Ammon's horn (tissue), 1 donor: ENCODE results near the gene RPS6KA3.
"Not testable (repeated sequence)": the region's sequence is repeated elsewhere in the genome, so short reads cannot be mapped to it uniquely, and the experiment has no call there.

ENCODE experiments used
- DNase-seq: peaks from one replicate; pipeline ENCODE4 v3.0.0-alpha.2; 2016; ENCODE audit warnings: low spot score

RPS6KA3 gene

GRCh38 chrX:20218836-20219505 lies 47.7 kb downstream of the RPS6KA3 start:
- no peak for DNase-seq

GRCh38 chrX:20217906-20218305 lies 48.8 kb downstream of the RPS6KA3 start:
- no peak for DNase-seq

DNA sequence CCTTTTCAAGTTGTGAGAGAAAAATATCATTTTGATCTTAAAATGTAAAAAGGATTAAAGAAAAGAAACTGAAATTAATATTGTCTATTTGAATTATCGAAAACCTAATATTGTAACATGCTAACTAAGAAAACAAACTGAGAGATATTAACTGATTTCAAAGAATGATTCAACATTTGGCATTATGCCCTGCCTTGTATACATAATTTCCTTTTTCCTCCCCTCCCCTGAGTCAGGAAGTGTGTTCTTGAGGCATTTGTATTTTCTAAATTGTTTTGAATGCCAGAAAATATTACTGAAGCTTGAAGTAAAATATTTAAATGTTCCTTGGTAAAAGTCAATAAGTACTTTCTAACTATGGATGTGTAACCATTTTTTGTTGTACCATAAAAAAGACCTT lies 49.4 kb downstream of the RPS6KA3 start:
- DNase-seq: peak; percentile 4

DNA sequence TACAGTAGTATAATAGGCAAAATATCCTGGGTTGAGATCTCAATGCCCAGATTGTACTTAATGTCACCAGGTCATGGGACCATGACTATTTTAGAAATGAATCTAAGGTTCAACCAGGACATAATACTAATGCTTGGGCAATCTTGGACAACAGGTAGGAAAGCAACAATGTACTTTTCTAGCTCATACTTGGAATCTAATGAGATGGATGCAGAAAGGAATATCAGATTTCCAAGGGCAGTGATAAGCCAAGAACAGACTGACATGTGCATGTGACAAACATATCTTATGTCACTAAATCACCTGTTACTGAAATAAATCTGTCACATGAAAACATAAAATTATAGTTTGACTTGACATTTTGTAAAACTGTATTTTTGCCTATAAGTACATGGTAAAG lies 51.1 kb downstream of the RPS6KA3 start:
- DNase-seq: no peak

GRCh38 chrX:20212486-20213089 lies 54.1 kb downstream of the RPS6KA3 start:
- no peak for DNase-seq

DNA sequence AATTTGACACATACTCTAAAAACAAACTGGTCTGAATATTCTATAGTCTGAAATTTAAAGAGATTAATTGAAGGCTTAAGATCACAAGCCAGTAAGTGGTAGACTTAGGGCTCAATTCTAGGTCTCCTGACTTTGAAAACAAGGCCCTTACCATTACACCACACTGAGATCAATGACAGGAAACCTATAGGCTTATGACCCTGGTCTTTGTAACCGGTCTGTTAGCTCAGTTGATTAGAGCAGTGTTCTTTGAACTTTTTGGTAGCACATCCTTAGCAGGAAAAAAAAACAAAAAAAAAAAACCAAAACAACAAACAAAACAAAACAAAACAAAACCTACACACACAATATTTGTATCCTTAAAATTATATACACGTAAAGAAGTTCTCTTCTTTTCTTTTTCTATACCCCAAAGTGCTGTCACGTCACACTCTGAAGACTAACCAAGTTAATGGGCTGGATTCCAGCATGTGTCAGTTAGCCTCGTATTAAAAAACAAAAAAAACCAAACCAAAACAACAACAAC lies 55.4 kb downstream of the RPS6KA3 start:
- no peak for DNase-seq

DNA sequence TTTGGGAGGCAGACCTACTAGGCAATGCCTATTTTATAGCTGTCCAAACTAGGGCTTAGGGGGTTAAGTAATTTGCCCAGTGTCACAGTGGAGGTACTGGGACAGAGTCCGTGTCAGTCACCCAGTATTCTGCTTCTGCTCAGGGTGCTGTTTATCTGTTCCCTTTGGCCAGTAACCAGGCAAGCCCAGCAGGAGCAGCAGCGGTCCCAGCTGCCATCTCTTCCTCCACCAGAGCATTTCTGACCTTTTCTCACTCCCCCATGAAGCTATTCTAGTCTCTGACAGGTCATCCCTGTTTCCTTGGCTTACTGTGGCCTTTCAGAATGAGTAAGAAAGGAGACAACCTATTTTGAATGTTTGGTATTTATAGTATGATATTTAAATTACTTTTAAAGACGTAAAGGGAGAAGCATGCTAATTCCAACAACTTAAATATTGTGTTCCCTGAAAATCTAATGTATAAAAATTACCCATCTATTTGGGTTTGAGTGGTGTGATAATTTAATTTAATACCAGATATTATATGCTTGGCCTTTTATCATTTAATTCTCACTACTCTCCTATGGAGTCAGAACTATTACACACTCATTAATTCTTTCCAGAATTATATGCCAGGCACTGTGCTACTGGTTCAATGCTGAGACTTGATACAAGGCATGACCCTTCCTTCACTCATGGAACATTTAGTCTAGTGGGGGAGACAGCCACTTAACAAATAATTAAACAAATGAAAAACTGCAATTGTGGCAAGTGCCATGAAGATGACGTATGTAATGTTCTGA lies 60.6 kb downstream of the RPS6KA3 start:
- DNase-seq: no peak

- no peak for DNase-seq
Measured at GRCh38 chrX:20204351-20204750, 62.4 kb downstream of the RPS6KA3 start.

- DNase-seq: no peak
Measured at GRCh38 chrX:20197641-20198210, 69.0 kb downstream of the RPS6KA3 start.

- no peak for DNase-seq
Measured at GRCh38 chrX:20189171-20189570, 77.5 kb downstream of the RPS6KA3 start.

DNA sequence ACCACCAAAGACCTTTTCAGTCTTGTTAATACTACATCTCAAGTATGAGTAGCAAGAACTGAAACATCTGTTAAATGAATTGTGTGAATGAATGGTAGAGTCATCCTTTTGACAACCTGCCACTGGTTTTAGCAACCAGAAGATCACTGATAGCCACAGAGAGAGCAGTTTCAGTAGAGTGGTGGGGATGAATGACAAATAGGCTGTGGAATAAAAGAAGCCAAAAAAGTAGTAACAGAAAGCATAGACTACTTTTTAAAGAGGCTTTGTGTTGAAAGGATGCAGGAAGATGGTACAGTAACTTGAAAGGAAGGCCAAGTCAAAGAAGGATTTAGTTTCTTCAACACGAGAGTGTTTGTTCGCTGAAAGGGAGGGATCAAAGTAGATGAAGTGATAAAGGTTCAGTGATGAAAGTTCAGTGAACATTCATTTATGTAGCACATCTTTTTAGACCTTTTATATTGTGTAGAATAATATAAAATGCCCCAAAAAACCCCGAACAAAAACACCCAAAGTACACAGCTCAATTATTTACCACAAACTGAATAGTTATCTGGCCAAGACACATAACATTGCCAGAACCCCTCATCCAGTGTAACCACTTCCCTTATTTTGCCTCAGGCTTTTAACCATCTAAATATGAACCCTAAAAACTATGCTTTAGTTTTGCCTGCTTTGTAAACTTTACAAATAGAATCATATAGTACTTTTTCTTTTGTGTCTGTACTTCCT lies 84.9 kb downstream of the RPS6KA3 start:
- no peak for DNase-seq

GRCh38 chrX:20177093-20177492 lies 89.6 kb downstream of the RPS6KA3 start:
- DNase-seq: no peak

- no peak for DNase-seq
Measured at GRCh38 chrX:20173856-20174255, 92.9 kb downstream of the RPS6KA3 start.

DNA sequence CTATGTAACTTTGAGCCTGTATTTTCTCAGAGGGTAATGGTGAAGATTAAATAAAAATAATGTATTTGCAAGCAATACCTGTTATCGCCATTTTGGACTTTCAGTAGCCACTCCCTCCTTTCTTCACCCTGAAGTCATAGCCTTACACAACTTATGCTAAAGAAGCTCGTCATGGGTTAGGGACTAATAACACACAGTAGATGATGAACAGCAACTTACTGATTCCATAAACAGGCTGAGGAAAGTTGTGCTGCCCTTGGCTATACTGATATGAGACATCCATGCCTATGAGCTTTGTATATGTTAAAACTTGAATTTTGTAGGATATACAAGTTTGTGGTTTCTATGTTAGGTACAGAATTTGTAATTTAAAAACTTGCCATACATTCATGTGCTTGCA lies 93.4 kb downstream of the RPS6KA3 start:
- no peak for DNase-seq

DNA sequence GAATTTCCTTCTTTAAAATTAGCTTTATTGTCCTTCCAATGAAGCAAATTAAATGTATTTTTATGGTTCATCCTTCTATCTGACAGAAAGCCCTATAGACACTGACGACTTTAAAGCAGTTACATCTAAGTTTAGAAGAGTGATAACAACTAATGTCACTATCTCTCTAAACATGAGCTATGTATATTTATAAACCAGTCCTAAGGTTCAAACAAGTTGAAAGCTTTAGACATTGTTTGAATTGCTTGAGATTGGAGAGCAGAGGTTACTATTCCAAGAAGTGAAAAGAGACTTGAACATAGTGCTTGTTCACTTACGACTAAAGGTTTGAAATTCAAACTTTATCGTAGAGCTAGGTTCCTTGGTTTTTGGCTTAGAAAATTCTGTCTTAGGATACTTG lies 94.8 kb downstream of the RPS6KA3 start:
- no peak for DNase-seq

- not testable (repeated sequence) for DNase-seq
Measured at GRCh38 chrX:20162516-20162915, 104.2 kb downstream of the RPS6KA3 start.

DNA sequence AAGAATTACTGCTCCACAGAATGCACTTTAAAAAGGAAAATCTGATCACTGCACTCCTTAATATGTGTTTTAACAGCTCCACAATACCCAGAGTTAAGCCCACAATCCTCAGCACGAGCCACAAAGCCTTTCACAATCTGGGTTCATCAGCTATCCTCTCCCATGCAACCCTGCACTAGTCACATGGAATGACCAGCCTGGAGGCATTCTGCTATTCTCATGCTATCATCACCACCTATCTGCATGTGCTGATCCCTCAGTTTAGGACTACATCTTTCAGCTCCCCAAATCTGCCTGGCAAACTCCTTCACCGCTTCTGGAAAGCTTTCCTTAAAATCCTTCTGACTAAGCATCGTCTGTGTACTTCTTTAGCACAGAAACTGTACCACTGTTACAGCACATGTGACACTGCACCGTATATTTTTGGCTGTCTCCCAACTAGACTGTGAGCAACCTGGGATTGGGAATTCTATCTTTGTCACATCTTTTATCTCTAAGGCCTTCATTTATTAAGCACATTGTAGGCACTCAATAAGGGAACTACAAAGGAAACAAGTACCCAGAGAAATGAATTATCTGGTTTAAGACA lies 106.8 kb downstream of the RPS6KA3 start:
- no peak for DNase-seq

DNA sequence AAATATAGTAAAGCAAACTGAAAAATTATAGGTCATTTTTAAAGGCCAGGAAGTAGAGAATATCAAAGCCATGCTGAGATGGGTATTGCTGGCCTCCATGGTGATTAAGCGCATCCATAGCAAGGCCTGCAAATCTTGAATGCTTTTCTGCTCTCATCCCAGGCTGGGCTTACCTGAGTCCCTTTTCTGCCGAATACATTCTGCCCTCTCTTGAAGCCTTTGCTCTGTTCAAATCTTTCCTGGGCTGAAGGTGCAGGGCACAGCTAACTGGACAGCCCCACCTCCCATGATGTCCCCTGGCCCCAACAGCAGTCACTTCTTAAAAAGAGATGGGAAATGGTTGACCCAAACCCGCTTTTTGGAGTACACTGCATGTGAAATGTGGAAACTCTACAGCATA lies 115.0 kb downstream of the RPS6KA3 start:
- DNase-seq: no peak

DNA sequence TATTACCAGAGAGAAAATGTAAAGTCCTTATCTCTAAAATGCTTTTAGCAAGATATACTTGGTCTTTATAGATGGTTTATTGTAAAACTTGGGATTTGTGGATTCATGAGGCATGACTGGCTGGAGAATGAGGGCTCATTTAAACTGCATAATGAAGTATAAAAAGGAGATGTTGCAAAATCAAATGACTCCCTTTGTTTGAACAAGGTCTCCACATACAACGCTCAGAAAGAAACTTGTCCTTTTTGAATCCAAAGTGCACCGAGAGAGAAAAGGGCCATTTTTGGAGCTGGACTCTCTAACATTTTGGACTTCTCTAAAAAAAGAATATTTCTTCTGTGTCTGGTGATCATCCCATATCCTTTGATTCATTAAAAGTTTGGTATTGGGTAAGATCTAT lies 117.4 kb downstream of the RPS6KA3 start:
- no peak for DNase-seq

GRCh38 chrX:20147561-20147960 lies 119.1 kb downstream of the RPS6KA3 start:
- DNase-seq: no peak

- DNase-seq: no peak
Measured at GRCh38 chrX:20144491-20144890, 122.2 kb downstream of the RPS6KA3 start.

DNA sequence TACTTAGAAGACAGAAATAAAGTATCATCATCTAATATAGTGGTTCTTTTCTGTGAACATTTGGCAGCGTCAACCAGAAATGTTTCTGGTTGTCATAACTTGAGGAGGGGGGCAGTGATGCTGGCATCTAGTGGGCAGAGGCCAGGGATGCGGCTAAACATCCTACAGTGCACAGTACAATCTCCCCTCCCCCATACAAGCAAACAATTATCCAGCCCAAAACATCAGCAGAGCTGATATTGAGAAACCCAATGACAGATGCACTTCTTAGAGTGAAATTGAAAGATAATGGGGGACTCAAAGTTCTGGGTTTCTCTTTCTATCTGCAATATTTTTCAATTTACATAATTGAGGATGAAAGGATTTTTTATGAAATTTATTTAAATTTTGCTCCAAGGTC lies 123.1 kb downstream of the RPS6KA3 start:
- no peak for DNase-seq
